SK-N-SH treated with all-trans-retinoic acid at 6 μM for 48 hours (cell line): Measurements from ENCODE around the gene FOXO1.

ENCODE experiments used
- ARNTL ChIP-seq: fragments of 450-650 bp; formaldehyde crosslinking; IDR thresholded peaks from 2 replicates; pipeline ENCODE4 v1.5.0; 2020; ENCODE audit warnings: low read depth, mild to moderate bottlenecking, moderate library complexity, borderline replicate concordance
- BACH2 ChIP-seq: fragments of 250-450 bp; sonication (Bioruptor Pico); IDR thresholded peaks from 2 replicates; pipeline ENCODE4 v1.9.0; 2021; ENCODE audit warnings: mild to moderate bottlenecking, borderline replicate concordance
- GLIS3 ChIP-seq: fragments of 250-450 bp; sonication (Bioruptor Pico); IDR thresholded peaks from 2 replicates; pipeline ENCODE4 v1.5.0; 2020; ENCODE audit warnings: mild to moderate bottlenecking, moderate library complexity
- OSR1 ChIP-seq: fragments of 250-450 bp; sonication (Bioruptor Pico); IDR thresholded peaks from 2 replicates; pipeline ENCODE4 v1.8.0; 2022; ENCODE audit warnings: moderate library complexity, mild to moderate bottlenecking, inconsistent platforms
- RARB ChIP-seq: fragments of 250-450 bp; sonication (Bioruptor Pico); IDR thresholded peaks from 2 replicates; pipeline ENCODE4 v1.8.0; 2021; ENCODE audit warnings: mild to moderate bottlenecking, moderate library complexity
- ZFP3 ChIP-seq: fragments of 250-450 bp; sonication (Bioruptor Pico); IDR thresholded peaks from 2 replicates; pipeline ENCODE4 v1.5.0; 2020; ENCODE audit warnings: mild to moderate bottlenecking, moderate library complexity
- ZNF565 ChIP-seq: fragments of 450-650 bp; formaldehyde crosslinking; conservative IDR thresholded peaks from 2 replicates; pipeline ENCODE4 v1.5.0; 2020; ENCODE audit warnings: low read depth, mild to moderate bottlenecking, moderate library complexity
- ZNF70 ChIP-seq: fragments of 450-650 bp; formaldehyde crosslinking; IDR thresholded peaks from 2 replicates; pipeline ENCODE4 v1.5.0; 2020; ENCODE audit warnings: mild to moderate bottlenecking, moderate library complexity
- TF ChIP-seq, protein P1 (sequence below): fragments of 250-450 bp; sonication (Bioruptor Pico); IDR thresholded peaks from 2 replicates; pipeline ENCODE4 v1.5.0; 2020; ENCODE audit warnings: mild to moderate bottlenecking, moderate library complexity
- TF ChIP-seq, protein P2 (sequence below): fragments of 250-450 bp; sonication (Bioruptor Pico); IDR thresholded peaks from 2 replicates; pipeline ENCODE4 v1.5.1; 2021; ENCODE audit warnings: mild to moderate bottlenecking, moderate library complexity
- TF ChIP-seq, protein P3 (sequence below): fragments of 250-450 bp; sonication (Bioruptor Pico); IDR thresholded peaks from 2 replicates; pipeline ENCODE4 v1.8.0; 2021; ENCODE audit warnings: low read depth, mild to moderate bottlenecking, moderate library complexity, borderline replicate concordance

DNA sequence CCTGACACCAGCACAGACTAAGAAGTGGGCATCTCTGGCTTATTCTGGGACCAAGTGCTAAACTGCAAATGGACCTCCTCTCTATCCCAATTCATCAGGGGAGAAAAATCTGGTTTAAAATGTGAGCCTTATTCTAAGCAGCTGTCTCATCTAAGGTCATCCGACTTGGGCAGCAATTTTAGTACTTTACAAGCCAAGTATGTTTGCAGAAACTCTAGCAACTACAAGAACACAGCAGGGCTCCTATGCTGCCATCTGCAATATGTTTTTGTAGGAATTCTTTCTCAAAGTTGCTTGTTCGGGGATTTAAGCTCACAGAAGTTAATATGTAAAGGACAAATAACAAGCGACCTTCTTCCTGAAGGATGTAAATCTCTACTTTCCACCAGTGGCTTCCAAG lies 113.1 kb downstream of the FOXO1 start:
- no peak for TF ChIP-seq ZFP3 (CRISPR knock-in tag)
- no peak for TF ChIP-seq ZNF70 (CRISPR knock-in tag)
- TF ChIP-seq, protein P1, sequence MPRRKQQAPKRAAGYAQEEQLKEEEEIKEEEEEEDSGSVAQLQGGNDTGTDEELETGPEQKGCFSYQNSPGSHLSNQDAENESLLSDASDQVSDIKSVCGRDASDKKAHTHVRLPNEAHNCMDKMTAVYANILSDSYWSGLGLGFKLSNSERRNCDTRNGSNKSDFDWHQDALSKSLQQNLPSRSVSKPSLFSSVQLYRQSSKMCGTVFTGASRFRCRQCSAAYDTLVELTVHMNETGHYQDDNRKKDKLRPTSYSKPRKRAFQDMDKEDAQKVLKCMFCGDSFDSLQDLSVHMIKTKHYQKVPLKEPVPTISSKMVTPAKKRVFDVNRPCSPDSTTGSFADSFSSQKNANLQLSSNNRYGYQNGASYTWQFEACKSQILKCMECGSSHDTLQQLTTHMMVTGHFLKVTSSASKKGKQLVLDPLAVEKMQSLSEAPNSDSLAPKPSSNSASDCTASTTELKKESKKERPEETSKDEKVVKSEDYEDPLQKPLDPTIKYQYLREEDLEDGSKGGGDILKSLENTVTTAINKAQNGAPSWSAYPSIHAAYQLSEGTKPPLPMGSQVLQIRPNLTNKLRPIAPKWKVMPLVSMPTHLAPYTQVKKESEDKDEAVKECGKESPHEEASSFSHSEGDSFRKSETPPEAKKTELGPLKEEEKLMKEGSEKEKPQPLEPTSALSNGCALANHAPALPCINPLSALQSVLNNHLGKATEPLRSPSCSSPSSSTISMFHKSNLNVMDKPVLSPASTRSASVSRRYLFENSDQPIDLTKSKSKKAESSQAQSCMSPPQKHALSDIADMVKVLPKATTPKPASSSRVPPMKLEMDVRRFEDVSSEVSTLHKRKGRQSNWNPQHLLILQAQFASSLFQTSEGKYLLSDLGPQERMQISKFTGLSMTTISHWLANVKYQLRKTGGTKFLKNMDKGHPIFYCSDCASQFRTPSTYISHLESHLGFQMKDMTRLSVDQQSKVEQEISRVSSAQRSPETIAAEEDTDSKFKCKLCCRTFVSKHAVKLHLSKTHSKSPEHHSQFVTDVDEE (CRISPR knock-in tag) = no peak
- TF ChIP-seq ARNTL = no peak
- no peak for TF ChIP-seq OSR1 (CRISPR knock-in tag)
- TF ChIP-seq ZNF565 = no peak
- no peak for TF ChIP-seq RARB (CRISPR knock-in tag)
- TF ChIP-seq, protein P2, sequence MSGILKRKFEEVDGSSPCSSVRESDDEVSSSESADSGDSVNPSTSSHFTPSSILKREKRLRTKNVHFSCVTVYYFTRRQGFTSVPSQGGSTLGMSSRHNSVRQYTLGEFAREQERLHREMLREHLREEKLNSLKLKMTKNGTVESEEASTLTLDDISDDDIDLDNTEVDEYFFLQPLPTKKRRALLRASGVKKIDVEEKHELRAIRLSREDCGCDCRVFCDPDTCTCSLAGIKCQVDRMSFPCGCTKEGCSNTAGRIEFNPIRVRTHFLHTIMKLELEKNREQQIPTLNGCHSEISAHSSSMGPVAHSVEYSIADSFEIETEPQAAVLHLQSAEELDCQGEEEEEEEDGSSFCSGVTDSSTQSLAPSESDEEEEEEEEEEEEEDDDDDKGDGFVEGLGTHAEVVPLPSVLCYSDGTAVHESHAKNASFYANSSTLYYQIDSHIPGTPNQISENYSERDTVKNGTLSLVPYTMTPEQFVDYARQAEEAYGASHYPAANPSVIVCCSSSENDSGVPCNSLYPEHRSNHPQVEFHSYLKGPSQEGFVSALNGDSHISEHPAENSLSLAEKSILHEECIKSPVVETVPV (CRISPR knock-in tag) = no peak
- no peak for TF ChIP-seq GLIS3 (CRISPR knock-in tag)
- TF ChIP-seq, protein P3, sequence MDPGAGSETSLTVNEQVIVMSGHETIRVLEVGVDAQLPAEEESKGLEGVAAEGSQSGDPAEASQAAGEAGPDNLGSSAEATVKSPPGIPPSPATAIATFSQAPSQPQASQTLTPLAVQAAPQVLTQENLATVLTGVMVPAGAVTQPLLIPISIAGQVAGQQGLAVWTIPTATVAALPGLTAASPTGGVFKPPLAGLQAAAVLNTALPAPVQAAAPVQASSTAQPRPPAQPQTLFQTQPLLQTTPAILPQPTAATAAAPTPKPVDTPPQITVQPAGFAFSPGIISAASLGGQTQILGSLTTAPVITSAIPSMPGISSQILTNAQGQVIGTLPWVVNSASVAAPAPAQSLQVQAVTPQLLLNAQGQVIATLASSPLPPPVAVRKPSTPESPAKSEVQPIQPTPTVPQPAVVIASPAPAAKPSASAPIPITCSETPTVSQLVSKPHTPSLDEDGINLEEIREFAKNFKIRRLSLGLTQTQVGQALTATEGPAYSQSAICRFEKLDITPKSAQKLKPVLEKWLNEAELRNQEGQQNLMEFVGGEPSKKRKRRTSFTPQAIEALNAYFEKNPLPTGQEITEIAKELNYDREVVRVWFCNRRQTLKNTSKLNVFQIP (CRISPR knock-in tag) = no peak
- no peak for TF ChIP-seq BACH2 (CRISPR knock-in tag)
